HepG2 (cell line): ENCODE data around the gene BEAN1.

Experiments
- ATF2 ChIP-seq: sonication (generic); formaldehyde crosslinking; IDR thresholded peaks from 2 replicates; pipeline ENCODE4 v1.4.0; 2020; ENCODE audit warnings: missing genetic modification reagents
- BRD4 ChIP-seq: sonication (generic); formaldehyde crosslinking; IDR thresholded peaks from 2 replicates; pipeline ENCODE4 v1.4.0; 2020; ENCODE audit warnings: missing genetic modification reagents
- CTCF ChIP-seq: sonication (generic); formaldehyde crosslinking; IDR thresholded peaks from 2 replicates; pipeline ENCODE4 v1.5.0; 2020; ENCODE audit warnings: mild to moderate bottlenecking, missing genetic modification reagents, moderate library complexity
- GLI4 ChIP-seq: sonication (generic); formaldehyde crosslinking; IDR thresholded peaks from 2 replicates; pipeline ENCODE4 v1.5.1; 2020; ENCODE audit warnings: missing genetic modification reagents, mild to moderate bottlenecking, moderate library complexity, borderline replicate concordance
- GTF2F1 ChIP-seq: fragments of 150-350 bp; IDR thresholded peaks from 2 replicates; pipeline ENCODE4 v1.6.1; 2014; ENCODE audit warnings: low read length
- KDM3A ChIP-seq: IDR thresholded peaks from 2 replicates; pipeline ENCODE4 v1.6.1; 2018; ENCODE audit warnings: low read depth, missing compliant biosample characterization
- ZNF776 ChIP-seq: sonication (generic); formaldehyde crosslinking; IDR thresholded peaks from 2 replicates; pipeline ENCODE4 v1.4.0; 2020; ENCODE audit warnings: mild to moderate bottlenecking, missing genetic modification reagents

GRCh38 chr16:66481943-66482390 is 54.9 kb downstream of the BEAN1 start:
- TF ChIP-seq ZNF776 (CRISPR knock-in tag) = no peak
- TF ChIP-seq KDM3A (CRISPR knock-in tag) = no peak
- no peak for TF ChIP-seq CTCF (CRISPR knock-in tag)
- TF ChIP-seq GLI4 (CRISPR knock-in tag) = no peak
- no peak for TF ChIP-seq BRD4
- TF ChIP-seq GTF2F1 = no peak
- TF ChIP-seq ATF2 (CRISPR knock-in tag) = no peak
